GM12874 (cell line): ENCODE data around the gene ARHGEF19.

Experiments used
- CTCF ChIP-seq: IDR thresholded peaks from 2 replicates; pipeline ENCODE4 v1.5.1; 2011; ENCODE audit warnings: low read depth, mild to moderate bottlenecking, control low read depth, low read length, moderate library complexity; ENCODE audit not compliant: insufficient read depth

ARHGEF19 gene

GRCh38 chr1:16232316-16232710 is 19.9 kb upstream of the ARHGEF19 start:
- TF ChIP-seq CTCF = no peak

- TF ChIP-seq CTCF = no peak
These were observed 19.2 kb upstream of the ARHGEF19 start for GRCh38 chr1:16231331-16232315.

DNA sequence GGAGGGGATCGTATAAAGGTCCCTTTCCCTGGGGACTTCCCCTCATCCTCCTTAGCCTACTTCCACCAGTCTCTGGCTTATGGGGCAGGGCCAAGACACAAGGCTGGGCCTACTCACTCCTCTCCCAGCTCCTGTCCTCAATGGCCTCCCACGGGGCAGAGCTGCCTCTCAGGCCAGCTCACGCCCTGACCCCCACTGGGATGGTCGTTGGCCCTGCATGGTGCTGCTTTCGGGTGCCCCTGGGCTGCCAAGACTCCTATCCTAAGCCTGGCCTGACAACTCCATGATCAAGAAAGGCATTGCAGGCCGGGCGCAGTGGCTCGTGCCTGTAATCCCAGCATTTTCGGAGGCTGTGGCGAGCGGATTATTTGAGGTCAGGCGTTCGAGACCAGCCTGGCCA is 18.3 kb upstream of the ARHGEF19 start:
- no peak for TF ChIP-seq CTCF

- no peak for TF ChIP-seq CTCF
These were observed 17.7 kb upstream of the ARHGEF19 start for GRCh38 chr1:16229976-16230740.

DNA sequence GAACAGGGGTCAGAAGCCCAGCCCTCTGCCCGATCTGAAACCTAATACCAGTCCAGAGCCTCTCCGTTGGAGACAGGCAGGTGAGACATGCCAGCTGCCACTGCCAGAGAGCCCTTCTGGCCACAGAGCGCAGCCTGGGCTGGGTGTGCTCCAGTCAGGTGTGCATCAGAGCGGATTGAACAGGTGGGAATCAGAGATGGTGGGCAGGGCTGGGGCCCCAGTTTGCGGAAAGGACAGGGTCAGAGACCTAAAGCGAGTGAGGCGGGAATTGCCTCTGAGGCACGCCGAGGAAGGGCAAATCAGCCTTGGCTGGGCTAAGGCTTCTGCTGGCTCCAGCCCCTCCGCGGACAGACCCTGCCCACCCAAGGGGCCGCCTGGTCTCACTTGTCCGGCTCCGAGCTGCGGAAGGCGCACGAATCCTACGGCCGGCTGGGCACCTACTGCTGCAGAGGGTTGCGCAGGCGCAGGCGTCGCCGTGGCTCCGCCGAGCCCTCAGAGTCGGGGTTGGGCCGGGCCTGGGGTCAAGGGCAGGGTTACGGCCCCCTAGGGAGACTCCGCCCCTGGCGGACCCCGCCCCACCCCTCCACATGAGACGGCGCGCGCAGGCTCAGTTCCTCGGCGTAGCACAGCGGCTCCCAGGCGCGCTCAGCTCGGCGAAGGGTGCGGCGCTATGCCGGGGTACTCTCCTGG is 14.2 kb upstream of the ARHGEF19 start:
- TF ChIP-seq CTCF = no peak

DNA sequence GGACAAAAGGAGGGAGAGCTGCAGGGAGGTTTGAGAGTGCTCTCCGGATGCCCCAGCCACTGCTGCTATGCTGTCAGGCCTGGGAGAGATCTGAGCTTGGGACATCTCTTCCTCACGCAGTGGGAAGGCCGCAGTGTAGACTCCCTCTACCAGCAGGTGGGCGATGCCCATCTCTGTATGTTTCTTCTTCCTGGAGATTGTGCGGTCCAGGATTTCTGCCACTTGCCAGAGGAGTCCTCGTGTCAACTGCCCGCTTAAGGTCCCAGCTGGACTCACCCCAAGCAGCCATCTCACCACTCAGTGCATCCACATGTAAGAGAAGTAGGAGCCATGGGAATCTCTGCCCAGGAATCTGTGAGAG is 13.7 kb upstream of the ARHGEF19 start:
- no peak for TF ChIP-seq CTCF

DNA sequence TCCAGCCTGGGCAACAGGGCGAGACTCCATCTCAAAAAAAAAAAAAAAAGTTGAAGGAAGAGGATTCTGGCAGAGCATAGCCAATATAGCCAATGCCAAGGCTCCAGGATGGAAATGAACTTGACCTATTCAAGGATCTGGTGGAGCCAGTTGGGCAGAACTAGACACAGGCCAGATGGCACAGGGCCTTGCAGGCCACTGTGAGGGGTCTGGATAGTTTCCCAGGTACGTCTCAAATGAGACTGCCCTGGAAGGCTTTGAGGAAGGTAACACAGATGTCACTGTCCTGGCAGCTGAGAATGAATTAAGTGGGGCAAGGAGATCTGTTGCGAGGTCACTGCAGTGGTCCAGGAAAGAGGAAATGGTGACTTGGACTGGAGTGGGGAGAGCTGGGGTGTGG is 12.0 kb upstream of the ARHGEF19 start:
- no peak for TF ChIP-seq CTCF
